NOMO-1 treated with DMSO at 0.1 percent for 48 hours (cell line): ENCODE measurements around the gene ACTL10.

Experiments
- DNase-seq: peaks from one replicate; lab custom pipeline; 2025; ENCODE audit not compliant: unreplicated experiment; lab: John Stamatoyannopoulos, UW

ACTL10 gene

DNA sequence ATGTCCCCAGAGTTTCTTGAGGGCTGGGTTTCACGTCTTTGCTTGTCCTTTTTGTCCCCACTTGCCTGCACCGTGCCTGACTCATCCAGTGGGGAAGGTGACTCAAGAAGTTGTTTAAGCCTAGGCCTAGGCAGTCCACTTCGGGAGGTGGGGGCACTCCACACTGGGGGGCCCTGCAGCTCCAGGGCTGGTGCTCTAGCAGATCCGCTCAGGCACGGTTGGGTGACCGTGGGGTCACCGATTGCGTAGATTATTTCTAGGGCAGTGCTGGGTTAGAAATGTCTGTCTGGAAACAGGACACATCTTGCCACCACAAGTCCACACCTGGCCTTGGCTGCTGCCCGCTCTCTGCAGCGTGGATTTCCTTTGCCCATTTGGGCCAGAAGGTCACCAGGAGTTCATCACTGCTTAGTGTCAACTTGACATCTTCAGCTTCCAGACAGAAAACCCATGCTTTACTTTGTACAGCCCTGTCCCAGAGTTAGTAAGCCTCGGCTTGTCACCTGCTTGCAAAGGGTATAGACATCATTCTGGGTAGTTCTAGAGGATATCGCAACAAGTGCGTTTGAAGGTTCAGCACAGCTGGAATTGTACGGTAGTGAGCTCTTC is 18.2 kb upstream of the ACTL10 start:
- no peak for DNase-seq

DNA sequence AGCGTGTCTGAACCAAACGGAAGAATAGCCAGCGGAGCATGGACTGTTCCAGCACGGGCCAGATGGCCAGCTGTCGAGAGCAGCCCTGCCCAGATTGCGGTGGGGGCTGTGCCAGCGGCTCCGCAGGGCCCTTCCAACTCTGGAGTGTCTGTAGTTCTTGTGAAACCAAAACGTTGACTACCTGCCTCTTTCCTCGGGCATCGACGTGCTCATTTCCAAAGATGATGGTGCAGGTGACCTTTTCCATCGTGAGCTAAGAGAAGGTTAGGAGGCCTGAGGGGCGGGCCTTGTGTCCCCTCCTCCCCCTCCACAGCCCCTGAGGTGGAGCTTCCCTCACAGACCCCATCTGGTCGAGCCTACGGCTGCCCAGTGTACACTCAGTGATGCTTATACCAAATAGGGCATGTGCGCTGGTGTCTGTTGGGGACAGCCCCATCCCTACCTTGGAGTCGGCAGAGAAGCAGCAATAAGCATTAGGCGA is 17.5 kb upstream of the ACTL10 start:
- DNase-seq, result no peak

DNA sequence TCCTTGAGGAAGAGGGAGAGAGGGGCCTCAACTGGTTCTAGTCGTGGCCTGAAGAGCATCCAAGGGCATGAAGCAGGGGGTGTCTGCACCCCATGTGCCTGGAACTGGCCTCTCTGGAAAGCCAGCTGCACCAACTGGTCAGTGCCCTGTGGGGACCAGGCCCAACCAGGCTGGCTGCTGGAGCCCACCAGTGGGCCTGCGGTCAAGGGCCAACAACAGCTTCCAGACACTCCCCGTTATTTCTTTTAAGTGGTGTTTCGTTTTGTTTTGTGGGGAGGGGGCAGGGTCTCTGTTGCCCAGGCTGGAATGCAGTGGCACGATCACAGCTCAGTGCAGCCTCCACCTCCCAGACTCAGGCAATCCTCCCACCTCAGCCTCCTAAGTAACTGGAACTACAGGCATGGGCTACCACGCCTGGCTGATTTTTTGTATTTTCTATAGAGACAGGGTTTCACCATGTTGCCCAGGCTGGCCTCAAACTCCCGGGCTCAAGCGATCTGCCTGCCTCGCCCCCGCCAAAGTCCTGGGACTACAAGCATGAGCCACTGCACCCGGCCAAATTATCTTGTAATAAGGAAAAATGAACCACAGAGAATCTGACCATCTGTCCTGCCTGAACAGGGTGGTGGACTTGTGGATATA is 16.5 kb upstream of the ACTL10 start:
- no peak for DNase-seq

DNA sequence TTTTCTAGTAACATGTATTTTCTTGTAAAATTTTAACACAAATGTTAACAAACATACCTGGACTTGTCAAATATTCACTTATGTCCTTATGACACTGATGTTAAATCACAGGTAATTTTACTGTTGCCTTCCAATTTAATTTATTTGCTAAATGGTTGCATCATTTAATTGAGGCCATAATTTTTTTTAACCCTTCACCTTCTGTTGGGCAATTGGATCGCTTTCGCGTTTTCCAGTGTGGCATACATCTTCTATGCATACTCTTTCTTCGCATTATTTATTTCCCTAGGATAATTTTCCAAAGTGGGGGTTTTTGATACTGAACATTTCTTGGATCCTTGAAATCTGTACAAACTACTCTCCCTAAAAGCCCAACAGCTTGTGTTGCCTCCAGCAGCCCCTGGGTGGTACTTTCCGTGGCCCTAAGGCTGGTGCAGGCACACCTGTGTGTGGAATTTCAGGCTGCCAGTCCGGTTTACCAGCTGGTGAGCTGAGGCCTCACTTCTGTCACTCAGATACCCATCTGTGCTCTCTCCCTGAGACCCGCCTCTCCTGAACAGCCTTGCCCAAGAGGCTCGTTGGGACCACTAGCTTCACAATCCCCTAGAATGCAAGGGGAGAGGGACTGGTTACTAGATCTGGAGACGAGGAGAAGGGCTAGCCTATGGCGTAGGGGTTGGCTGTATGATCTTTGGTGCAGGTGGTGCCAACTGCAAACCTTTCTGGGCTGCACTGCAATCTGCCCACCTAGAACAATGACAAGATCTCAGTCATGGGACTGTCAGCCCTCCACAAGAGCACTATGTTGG is 15.8 kb upstream of the ACTL10 start:
- no peak for DNase-seq

DNA sequence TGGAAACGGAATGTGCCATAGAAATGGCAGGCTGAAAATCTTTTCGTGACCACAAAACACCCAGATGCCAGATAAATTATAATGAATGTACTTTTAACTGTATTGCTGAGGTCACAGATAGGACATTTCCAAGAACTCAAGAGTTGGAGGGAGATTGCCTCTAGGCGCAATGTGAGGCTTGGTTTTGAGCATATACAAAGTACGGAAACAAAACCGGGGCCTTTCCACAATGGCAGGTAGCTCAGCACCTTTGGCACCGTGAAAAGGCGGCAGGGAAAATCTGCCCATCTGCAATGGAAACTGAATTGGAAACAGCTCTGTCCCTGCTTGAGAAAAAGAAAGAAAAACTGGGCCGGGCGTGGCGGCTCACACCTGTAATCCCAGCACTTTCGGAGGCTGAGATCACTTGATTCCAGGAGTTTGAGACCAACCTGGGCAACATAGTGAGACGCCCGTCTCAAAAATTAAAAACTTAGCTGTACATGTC is 15.1 kb upstream of the ACTL10 start:
- no peak for DNase-seq

DNA sequence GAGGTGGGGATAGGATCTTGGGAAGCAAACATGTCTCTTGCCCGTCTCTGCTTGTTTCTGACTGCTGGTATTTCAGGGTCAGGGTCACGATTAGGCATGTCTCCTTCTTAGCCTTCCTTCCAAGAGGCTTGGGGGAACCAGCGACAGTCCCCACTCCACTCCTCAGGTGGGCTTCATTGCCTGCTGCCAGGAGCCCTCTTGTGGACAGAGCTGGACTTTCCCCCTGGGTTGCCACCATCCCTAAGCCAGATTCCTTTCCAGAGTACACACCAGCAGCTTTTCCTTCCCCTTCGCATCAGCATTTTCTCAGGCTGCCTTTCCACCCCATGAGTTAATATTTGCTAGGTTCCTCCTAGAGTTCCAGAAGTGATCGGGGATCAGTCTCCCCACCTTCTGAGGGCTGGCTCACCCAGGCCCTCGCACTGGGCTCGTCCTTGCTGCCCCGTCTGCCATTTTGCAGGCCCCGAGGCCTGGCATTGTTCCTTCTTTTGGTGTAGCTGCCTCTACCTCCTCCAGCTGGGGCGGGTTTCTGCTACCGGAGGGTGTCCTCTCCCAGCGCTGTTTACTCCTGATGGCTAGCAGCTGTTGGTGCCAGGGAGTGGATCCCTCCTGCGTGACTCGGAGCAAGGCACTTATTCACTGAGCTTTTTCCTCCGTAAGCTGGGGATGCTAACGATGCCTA is 13.4 kb upstream of the ACTL10 start:
- DNase-seq, result peak; percentile 24

DNA sequence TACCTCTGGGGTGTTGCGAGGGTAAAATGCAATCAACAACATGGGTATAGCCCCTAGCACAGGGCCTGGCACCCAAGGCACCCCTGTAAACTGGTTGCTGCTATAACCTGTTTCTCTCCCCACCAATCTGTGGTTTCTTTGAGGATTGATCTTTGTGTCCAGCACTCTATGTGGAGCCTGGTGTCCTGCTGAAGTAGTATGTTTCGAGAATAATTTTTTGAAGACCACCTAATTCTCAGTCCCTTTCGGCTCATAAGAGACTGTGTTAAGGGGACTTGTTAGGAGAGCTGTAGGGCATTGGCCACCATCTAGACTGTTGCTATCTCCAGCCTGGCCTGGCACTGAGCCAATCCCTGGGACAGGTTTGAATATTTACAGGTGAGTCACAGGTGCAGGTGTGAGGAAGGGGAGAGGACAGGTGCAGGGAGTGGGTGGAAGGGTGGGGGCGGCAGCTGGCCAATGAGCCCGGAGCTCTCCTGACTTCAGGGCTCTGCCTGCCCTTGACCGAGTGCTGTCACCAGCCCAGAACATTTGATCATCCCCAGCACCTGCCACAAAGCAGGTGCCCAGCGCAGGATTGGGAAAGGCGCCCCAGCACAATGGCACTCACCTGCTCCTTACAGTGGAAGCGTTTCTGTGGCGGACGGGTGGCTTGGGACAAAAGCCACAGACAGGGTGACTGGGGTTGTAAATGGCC is 12.7 kb upstream of the ACTL10 start:
- DNase-seq, result no peak

DNA sequence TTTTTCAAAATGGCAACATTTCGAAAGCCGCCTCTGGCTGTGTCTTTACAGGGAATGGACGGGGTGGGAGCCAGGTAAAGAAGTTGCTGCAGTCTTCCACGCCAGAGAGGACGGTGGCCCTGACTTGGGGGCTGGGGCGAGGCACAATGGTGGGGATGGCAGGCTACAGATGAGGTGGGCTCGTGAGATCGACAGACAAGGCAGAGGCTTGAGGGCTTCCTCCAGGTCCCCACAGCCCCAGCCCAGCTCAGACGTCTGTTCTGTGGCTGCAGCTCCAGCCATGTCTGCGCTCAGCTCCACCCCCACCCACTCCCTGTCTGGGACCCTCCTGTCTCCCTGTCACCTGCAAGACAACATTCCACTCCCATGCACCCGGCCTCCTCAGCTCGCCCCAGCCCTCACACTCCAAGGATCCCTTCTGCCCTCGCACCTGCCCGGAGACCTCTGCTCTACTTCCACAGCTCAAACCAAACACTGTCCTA is 12.0 kb upstream of the ACTL10 start:
- no peak for DNase-seq

DNA sequence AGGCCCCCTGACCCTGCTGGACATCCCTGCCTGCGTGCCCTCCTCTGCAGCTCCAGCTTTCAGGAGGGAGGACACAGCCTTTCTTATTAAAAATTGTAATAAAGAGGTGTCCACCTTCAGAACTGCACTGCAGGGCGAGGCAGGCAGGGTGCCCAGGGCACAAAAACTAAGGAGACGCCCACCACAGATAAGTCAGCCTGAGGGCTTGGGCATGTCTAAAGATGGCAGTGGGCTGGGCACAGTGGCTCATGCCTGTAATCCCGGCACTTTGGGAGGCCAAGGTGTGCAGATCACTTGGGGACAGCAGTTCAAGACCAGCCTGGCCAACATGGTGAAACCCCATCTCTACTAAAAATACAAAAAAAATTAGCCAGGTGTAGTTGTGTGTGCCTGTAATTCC is 11.6 kb upstream of the ACTL10 start:
- DNase-seq, result no peak

DNA sequence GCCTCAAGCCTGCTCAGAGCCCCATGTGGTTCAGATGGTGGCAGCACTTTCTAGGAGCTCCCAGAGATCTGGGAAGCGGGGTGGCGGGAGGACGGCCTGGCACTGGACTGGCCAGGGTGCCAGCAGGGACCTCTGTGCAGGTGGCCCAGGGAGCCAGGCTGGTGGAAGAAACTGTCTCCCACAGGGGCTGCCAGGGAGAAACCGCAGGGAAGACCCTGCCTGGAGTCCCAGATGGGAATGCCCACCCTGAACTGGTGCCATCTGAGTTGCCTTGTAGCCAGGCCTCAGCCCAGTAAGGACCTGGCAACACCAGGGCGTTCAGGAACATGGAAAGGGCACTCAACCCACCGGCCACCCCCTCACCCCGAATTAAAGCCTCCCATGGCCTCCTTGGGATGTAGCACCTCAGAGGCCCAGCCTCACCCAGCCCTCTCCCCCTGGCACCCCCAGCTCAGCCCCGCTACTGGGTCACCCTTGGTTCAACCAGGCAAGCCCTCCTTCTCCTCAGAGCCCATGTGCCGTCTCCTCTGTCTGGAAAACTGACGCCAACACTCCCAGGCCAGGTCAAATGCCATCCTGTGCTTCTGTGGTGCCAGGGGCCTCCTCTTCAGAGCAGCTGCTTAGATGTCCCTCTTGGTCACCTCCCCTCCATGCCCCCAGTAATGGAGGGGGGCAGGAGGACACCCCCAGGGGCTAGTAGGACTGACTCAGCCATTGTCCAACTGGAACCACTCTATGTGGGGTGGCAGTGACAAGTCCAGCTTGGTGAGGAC is 10.5 kb upstream of the ACTL10 start:
- DNase-seq, result no peak

DNA sequence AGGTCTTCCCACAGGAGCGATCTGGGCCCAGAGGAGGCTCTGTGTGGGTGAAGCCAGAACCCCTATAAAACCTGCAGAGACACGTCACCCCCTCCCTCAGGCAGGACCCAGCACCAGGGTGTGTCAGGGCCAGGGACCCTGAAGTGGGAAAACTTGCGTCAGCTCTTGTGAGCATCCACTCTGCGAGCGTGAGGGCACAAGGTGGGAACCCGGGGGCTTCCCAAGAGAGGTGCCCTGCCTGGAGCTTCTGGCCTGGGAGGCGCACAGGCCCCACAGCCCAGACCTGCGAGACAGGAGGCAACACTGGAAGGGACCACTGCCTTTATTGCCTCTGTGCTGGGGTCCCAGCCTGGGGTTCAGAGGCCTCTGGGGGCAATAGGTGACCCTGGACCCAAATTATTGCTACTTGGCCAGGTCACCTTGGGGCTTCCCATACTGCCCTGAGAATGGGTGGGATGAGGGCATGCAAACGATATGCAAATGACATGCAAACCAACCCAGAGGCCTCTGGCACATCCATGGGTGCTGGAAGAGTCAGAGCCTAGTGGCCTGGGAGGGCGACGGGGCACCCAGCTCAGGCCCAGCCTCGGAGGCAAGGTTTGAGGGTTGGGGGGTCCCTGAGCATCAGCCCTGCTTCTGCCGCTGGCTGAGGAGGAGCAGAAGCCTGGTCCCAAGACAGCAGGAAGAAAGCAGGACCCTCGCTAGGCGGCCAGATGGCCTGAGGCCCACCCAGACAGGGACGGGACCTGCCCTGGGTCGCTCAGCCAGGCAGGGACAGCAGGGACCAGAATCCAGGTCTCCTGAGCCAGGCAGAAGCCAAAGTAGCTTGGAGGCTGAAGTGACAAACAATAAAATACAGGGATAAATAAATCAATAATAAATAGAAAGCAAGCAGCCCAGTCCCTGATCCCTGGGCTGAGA is 9.7 kb upstream of the ACTL10 start:
- DNase-seq, result no peak

DNA sequence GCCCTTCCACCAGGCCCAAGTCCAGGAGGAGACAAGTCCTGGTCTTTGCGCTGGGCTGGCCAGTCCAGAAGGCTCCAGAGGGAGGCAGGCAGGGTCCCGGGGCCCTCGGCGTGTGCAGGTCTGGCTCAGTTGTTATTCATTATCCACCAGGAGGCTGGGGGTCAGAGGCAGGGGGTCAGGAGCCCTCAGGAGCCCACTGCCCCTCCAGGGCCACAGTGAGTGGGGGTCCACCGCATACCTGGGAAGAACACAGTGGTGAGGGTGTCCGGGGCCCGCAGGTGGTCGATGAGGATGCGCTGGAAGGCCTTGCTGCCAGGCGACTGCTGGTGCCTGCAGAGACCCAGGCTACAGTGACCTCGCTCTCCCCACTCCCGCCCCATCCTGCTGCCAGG is 9.0 kb upstream of the ACTL10 start:
- no peak for DNase-seq

DNA sequence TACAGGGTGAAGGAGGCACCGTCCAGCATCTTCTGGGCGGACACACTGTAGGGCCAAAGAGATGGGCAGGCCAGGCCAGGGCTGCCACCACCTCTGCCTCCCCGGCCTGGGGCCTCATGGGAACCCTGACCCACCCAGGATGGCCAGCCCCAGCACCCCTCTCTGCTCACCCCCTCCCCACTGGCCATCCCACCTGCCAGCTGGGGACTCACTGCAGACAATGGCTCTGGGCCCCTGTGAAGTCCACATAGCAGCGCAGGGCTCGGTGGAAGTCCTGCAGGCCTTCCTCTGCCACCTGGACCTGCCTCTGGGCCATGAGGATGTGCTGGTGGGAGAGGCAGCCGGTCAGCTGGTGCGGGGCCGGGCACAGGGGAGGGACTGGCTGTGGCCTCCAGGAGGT is 8.2 kb upstream of the ACTL10 start:
- no peak for DNase-seq

DNA sequence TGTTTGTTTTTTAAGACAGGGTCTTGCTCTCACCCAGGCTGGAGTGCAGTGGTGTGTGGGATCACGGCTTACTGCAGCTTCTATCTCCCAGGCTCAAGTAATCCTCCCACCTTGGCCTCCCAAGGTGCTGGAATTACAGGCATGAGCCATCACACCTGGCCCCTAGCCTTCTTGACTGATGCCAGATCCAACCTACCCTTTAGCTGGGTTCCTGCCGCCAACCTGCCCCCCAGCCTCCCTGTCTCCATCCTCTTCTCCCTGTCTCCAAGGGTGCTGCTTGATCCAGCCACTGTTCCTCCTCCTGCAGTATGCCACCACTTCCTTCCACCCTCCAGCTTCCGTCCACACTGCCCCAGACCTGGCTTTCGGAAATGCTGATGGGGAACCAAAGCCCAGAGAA is 7.8 kb upstream of the ACTL10 start:
- DNase-seq, result no peak

DNA sequence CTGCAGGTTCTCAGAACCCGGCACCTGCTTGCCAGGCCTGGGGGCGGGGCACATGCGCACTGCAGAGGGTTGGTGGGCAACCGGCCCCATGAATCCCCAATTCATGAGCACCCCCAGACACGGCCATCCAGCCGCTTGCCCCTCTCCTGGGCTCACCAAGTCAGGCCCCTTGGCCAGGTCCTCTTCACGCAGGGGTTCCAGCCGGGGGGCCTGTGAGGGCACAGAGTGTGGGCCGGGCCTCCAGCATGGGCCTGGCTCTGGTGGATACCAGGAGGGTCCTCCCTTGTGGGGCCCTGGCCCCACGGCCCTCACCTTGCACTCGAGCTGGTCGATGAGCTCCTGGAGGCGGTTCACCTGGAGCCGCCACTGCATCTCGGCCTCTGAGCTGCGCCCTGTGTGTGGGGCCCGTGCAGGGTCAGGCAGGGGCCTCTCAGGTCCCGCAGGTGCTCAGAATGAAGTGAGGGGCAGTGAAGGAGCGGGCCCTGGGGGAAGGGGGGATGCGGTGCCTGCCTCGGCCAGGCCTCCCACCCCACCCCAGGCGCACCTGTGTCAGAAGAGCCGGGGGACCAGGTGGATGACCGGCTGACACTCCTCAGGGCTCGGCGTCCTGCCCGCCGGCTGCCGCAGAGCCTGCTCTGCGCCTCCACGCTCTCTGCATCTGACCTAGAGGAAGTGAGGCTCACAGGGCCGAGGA is 7.3 kb upstream of the ACTL10 start:
- no peak for DNase-seq

DNA sequence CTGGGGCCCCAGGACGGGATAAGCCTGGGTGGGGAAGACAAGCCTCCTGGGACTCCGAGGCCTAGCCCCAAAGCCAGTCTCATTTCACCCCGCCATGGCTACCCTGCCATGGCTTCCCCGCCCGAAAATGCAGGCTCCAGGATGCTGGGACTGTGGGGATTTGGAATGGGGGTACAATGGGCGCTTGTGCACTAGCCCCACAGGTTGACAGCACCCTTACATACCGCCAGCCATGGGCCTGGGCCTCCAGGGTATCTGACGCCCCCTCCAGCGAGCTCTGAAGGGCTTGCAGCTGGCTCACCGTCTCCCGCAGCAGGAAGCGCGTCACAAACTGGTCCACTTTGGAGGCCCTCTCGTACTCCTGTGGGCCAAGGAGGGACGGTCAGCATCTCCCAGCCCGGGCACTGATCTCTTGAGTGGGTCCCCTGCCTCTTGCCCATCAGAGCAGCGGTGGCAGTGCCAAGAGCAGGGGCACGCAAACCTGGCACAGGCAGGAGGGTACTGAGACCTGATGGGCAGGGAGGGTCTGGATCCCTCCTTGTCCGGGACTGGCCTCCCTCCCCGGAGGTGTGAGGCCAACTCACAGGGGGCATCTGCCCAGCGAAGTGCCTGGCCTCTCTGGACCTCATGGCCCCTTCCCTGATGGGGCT is 6.6 kb upstream of the ACTL10 start:
- DNase-seq, result no peak

DNA sequence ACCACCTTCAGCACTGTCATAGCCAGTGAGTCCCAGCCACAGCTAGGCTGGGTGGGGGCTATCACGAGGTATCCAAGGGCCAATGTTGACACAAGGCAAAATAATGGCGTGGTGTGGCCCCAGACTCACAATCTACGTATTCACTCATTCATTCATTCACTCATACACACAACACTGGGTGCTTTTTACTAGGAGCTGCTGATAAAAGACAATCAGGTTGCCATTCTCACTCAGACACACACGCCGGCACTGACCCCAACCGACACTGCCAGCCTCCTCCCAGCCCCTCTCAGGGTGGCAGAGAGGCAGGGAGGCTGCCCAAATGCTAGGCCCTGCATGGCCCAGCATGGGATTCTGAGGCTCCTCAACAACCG is 6.1 kb upstream of the ACTL10 start:
- DNase-seq, result no peak

DNA sequence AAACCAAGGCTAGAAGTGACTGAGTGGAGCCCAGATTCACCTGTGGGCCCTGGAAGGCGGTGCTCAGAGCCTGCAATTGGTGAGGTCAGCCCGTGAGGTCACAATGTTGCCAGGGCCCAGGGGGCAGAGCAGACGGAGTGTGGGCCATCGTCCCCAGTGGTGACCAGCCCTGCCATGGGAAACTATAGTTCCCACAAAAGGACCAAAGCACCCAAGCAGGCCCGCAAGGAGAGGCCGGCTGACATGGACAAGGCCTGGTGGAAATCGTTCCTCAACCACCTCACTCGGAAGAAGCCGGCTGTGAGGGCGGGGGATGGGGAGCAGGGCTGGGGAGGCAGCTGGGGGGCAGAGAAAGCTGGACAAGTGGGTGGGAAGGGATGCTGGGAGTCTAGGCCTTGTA is 4.6 kb upstream of the ACTL10 start, which contains the start of gene C20orf144:
Gene C20orf144 (plus strand): TSS at position 156 of the 400 bp plus-strand sequence. CDS start 19 bp downstream, at position 175.
- no peak for DNase-seq
